Thoracic aorta (tissue), 2 donors: ENCODE measurements around the gene WNT1. TPM values are rescaled to one million over a fixed set of nuclear protein-coding genes. Genes with fewer than 3 reads are reported as not detected.

Experiments used
- ATAC-seq: fragments of 150-250 bp; one replicate; pipeline ENCODE4 v1.8.0; 2017; ENCODE audit warnings: low read depth; ENCODE audit not compliant: insufficient number of reproducible peaks, low FRiP score
- DNase-seq: peaks from one replicate; pipeline ENCODE4 v3.0.0-alpha.2; 2020; ENCODE audit warnings: low spot score
- H3K27ac ChIP-seq, 2 donors: fragments of 200-600 bp; sonication (generic); 1 replicate in 1 of 2; 2 replicates in 1 of 2; pipeline ENCODE4 v1.5.1; 2016; ENCODE audit warnings: mild to moderate bottlenecking in 2 of 2, moderate library complexity in 2 of 2
- H3K27me3 ChIP-seq: fragments of 200-600 bp; sonication (generic); replicated peaks from 2 replicates; pipeline ENCODE4 v1.6.0; 2016; ENCODE audit warnings: mild to moderate bottlenecking; ENCODE audit not compliant: insufficient read depth
- H3K36me3 ChIP-seq: fragments of 200-600 bp; sonication (generic); one replicate; pipeline ENCODE4 v1.5.1; 2016
- H3K4me1 ChIP-seq, 2 donors: fragments of 200-600 bp; sonication (generic); 1 replicate in 1 of 2; 2 replicates in 1 of 2; pipeline versions ENCODE4 v1.5.1 to v1.6.0; 2016; ENCODE audit warnings: low read depth in 2 of 2, mild to moderate bottlenecking in 1 of 2; ENCODE audit not compliant: control insufficient read depth in 1 of 2
- H3K4me3 ChIP-seq: fragments of 200-600 bp; sonication (generic); 2 replicates; pipeline ENCODE4 v1.5.1; 2016; ENCODE audit warnings: mild to moderate bottlenecking
- H3K9me3 ChIP-seq: fragments of 200-600 bp; sonication (generic); 2 replicates; pipeline ENCODE4 v1.5.1; 2016
- CTCF ChIP-seq: fragments of 200-600 bp; sonication (generic); IDR thresholded peaks from one replicate; pipeline ENCODE4 v1.5.1; 2019; ENCODE audit warnings: antibody characterized with exemption
- total RNA-seq, 2 donors: library from RNA; depleted of rRNA; stranded (reverse); fragments of >200 nt; gene quantifications; one replicate each; pipeline versions ENCODE4 v1.1.0 to v1.2.3, GENCODE V29; 2016

The WNT1 gene
- total RNA-seq, 2 donors from 2014 or later, result 1.2 TPM; not detected in 1

DNA sequence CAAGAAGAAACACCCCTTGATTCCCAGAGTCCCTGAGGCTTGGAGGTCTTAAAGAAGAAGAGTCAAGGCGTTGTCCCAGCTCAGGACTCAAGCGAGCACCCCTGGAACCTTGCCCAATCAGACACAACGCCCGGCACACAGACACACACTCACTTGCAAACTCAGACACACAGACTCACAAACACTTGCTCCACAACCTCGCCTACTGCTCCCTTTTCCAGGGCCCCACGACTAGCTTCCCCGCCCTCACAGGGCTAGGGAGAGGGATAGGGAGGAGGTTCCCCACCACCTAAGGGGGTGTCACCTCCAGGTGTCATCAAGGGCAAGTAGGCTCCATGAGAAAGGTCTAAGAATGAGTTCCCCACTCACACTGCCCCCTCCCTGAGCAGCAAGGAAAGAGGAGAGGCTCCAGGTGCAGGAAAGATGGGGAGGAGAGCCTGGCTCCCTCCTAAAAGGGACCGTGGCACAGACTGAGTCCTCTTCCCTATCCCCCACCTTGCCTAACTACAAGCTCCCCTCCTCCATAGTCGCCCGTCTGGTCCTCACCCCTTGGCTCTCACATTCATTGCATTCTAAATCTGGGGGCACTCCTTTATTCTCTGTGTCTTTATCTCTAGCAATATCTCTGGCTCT, 7.3 kb upstream of the WNT1 start:
- peak overlapping the region; percentile 59 for H3K4me3 ChIP-seq
- no peaks in the 10 kb centered on the region for H3K36me3 ChIP-seq
- H3K27ac ChIP-seq, result no peak overlapping the region
- DNase-seq (no peak), ATAC-seq (no peak)
- no peaks in the 10 kb centered on the region for H3K9me3 ChIP-seq
- TF ChIP-seq CTCF, result no peak
- H3K4me1 ChIP-seq, result peaks cover 16 to 27% of the 10 kb centered on the region in 2 donors
- H3K27me3 ChIP-seq, result peaks cover 14% of the 10 kb centered on the region

GRCh38 chr12:48972213-48972951, 5.7 kb upstream of the WNT1 start:
- Histone ChIP-seq H3K4me3 (no peak overlapping the region), H3K27me3 (peaks cover 21% of the 10 kb centered on the region), H3K9me3 (no peaks in the 10 kb centered on the region), H3K4me1 (peaks cover 16 to 27% of the 10 kb centered on the region in 2 donors), H3K27ac (no peak overlapping the region), H3K36me3 (no peaks in the 10 kb centered on the region)
- TF ChIP-seq CTCF, result no peak
- ATAC-seq, result no peak
- DNase-seq, result no peak

- H3K4me3 ChIP-seq, result no peak overlapping the region
- H3K27ac ChIP-seq, result no peak overlapping the region
- H3K36me3 ChIP-seq, result no peaks in the 10 kb centered on the region
- H3K27me3 ChIP-seq, result peaks cover 25% of the 10 kb centered on the region
- ATAC-seq, result no peak
- no peak for DNase-seq
- H3K9me3 ChIP-seq, result no peaks in the 10 kb centered on the region
- no peak for TF ChIP-seq CTCF
- peaks cover 16 to 31% of the 10 kb centered on the region in 2 donors for H3K4me1 ChIP-seq
Measured at GRCh38 chr12:48972952-48973483, 5.1 kb upstream of the WNT1 start.

- H3K4me3 ChIP-seq, result no peak overlapping the region
- no peak for TF ChIP-seq CTCF
- H3K27me3 ChIP-seq, result peaks cover 29% of the 10 kb centered on the region
- H3K36me3 ChIP-seq, result no peaks in the 10 kb centered on the region
- H3K9me3 ChIP-seq, result no peaks in the 10 kb centered on the region
- H3K27ac ChIP-seq, result no peak overlapping the region
- no peak for DNase-seq
- no peak for ATAC-seq
- H3K4me1 ChIP-seq, result peaks cover 20 to 36% of the 10 kb centered on the region in 2 donors
Measured at GRCh38 chr12:48973531-48973930, 4.6 kb upstream of the WNT1 start.

GRCh38 chr12:48973941-48974673, 4.0 kb upstream of the WNT1 start:
- Histone ChIP-seq H3K36me3 (no peaks in the 10 kb centered on the region), H3K27me3 (peaks cover 29% of the 10 kb centered on the region), H3K4me3 (no peak overlapping the region), H3K9me3 (no peaks in the 10 kb centered on the region), H3K27ac (no peak overlapping the region), H3K4me1 (peaks cover 25 to 42% of the 10 kb centered on the region in 2 donors)
- no peak for ATAC-seq
- peak; percentile 63 for TF ChIP-seq CTCF
- DNase-seq, result no peak
